ENCODE measurements around the gene GRIN2A. TPM values are rescaled to one million over a fixed set of nuclear protein-coding genes. Genes with fewer than 3 reads are reported as not detected.

Gene GRIN2A
- total RNA-seq, 1 experiment from 2014 or later: 0.14 TPM

GRCh38 chr16:9860876-9861275 is 321.4 kb downstream of the GRIN2A start:
- no peak for DNase-seq (ENCODE audit: low spot score)

DNA sequence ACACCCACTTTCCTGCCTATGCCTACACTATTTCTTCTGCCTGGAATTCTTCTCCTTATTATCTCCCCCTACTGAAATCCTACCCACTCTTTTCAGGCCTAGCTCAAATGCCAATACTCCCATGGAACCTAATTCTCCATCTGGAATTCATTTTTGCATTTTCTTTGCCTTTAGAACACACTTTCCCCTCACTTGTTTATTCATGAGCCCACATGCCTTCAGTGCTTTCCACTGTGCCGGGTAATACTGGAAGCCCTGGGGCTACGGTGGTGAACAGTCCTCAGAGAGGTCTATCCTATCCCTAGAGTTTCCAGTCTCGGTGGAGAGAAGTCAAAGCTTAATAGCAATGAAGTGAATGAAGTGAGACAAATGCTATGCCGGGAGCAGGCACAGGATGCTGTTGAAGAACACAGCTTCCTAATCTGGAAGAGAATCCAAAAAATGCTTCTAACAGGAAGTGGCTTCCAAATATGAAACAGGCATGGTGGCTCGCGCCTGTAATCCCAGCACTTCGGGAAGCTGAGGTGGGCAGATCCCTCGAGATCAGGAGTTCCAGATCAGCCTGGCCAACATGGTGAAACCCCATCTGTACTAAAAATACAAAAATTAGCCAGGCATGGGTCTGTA is 322.4 kb downstream of the GRIN2A start:
- DNase-seq (ENCODE audit: low spot score): no peak

DNA sequence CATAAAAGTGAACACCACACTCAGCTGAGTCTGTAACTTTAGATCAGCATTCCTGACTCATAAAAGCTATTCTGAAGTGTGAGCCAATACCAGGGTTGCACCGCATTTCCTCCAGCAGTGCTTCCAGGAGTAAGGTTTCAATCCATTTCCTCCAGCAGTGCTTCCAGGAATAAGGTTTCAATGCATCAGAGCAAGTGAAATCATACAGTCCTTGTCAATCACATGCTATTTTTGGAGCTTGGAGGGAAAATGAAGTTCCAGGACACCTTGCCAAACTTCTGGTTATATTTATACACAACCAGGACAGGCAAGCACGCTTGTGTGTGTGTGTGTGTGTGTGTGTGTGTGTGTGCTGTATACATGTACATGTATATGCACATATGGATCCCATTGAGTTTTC is 327.6 kb downstream of the GRIN2A start:
- DNase-seq (ENCODE audit: low spot score): no peak

GRCh38 chr16:9852003-9852402 is 330.2 kb downstream of the GRIN2A start:
- no peak for DNase-seq (ENCODE audit: low spot score)

DNA sequence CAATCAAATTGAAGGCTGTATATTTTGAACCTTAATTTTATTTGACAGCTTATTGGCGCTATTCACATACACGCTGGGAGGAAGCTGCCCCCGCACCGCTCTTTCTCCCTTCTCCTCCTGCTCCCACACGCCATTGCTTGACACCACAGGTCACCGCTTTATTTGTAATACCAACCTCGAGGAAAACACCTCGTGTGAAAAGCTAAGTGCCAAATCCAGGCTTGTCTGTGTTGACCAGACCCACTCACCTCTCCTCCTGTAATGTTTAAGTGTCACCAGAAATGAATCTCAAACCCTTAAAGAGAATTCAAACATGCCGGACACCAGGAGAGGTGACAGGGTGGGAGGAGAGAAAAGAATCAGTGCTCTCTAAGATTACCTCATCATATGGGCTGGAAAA is 331.4 kb downstream of the GRIN2A start:
- no peak for DNase-seq (ENCODE audit: low spot score)

DNA sequence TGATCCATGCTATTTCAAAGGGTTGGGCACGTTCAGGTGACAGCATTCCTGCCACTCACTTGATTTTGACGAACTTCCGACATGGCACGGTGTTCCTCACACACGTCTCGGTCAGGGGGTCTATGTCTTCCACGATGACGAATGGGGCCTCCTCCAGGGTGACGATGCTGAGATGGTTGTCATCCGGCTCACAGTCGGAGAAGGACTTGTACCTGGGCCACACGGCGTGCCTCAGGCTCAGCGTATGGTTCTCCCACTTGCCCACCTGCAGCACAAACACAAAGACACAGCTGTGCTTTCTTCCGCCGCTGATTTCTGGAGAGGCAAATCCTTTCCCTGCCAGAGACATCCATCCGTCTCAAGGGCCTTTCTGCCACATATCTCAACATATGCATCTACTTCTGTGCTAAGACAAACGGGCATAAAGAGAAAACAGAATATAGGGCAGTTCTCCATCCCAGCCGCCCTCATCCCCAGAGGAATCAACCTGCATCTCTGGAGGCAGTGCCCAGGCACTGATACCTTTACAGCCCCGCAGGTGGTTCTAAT is 332.5 kb downstream of the GRIN2A start:
- no peak for DNase-seq (ENCODE audit: low spot score)

- DNase-seq (ENCODE audit: low spot score): no peak
Measured at GRCh38 chr16:9847146-9847545, 335.1 kb downstream of the GRIN2A start.

DNA sequence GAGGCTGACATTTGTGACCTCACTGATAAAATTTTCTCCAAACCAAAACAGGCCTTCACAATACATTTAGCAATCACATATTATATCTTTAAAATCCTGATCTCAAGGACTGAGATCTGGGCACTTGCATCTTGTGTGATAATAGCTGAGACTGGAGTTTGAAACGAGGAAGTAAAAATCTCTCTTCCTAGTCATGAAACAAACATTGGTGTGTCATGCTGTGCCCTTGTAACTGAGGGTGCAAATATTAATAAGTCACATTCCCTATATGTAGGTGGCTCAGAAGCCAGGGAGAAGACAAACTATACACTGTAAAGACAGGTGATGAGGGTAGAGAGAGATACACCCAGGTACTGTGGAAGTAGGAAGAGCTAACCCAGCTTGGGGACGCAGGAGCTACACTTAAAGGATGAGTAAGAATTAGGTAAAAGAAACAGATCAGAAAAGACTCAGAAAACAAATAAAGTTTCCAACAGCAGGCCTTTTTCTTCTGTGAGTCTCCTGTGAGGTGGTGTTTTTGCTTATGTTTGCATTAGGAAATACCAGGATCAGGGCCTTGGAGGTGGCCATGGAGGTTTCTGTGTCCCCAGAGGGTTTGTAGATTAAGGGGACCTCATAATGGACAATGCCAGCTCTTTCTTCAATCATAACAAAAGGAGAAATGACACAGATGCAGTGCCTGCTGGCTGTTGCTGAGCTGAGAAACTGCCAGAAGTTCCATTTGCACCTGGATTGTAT is 335.7 kb downstream of the GRIN2A start:
- DNase-seq (ENCODE audit: low spot score): no peak

DNA sequence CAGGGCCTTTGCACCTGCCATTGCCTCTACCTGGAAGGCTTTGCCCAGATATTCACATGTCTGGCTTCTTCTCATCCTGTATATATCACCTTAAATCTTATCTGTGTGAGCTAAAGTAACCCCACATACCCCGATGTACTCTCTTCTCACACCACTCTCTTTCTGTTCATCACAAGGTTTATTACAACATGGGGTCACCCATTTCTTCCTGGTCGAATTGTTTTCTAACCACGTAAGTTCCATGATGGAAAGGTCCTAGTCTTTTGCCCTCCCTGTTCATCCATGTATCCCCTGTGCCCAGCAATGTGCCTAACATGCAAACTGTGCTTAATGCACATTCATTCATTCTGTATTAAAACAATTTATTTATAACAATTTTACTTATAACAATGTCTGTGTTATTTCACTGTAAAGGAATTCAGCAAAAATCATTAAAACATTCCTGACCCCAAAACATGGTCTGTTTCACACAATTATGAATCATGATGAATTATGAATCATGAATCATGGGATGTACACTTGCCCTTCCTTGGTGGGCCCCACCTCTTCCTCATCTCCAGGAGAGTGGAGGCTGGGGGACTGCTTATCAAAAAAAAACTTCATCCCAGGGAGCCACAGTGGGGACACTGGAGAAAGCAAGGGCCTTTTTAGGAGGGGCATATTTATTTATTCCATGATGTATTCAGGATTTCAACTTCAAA is 336.4 kb downstream of the GRIN2A start:
- DNase-seq (ENCODE audit: low spot score): peak; percentile 32

GRCh38 chr16:9844361-9844760 is 337.9 kb downstream of the GRIN2A start:
- no peak for DNase-seq (ENCODE audit: low spot score)

GRCh38 chr16:9843424-9844018 is 338.7 kb downstream of the GRIN2A start:
- no peak for DNase-seq (ENCODE audit: low spot score)

GRCh38 chr16:9840761-9841665 is 341.2 kb downstream of the GRIN2A start:
- no peak for DNase-seq (ENCODE audit: low spot score)

GRCh38 chr16:9837481-9837880 is 344.7 kb downstream of the GRIN2A start:
- DNase-seq (ENCODE audit: low spot score): no peak

- DNase-seq (ENCODE audit: low spot score): no peak
Measured at GRCh38 chr16:9836118-9836736, 346.0 kb downstream of the GRIN2A start.

- DNase-seq (ENCODE audit: low spot score): no peak
Measured at GRCh38 chr16:9827062-9827752, 355.0 kb downstream of the GRIN2A start.

GRCh38 chr16:9826656-9827055 is 355.6 kb downstream of the GRIN2A start:
- no peak for DNase-seq (ENCODE audit: low spot score)

GRCh38 chr16:9824200-9825068 is 357.8 kb downstream of the GRIN2A start:
- DNase-seq (ENCODE audit: low spot score): no peak

DNA sequence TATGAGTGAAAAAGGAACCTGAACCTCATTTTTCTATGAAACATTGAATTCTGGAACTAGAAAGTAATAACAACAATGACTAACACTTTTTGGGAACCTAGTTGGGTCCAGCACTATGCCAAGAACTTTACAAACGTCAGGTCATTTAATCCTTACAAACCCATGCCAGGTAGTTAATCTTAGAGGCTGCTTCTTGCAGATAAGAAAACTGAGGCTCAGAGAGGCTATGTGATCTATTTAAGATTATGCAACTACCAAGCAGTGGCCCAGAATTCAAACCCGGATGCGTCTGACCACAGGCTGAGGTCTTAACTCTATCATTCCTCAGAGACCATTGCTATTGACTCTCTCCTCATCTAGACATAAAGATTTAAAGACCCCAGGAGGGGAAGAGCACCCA is 358.7 kb downstream of the GRIN2A start:
- DNase-seq (ENCODE audit: low spot score): no peak

DNA sequence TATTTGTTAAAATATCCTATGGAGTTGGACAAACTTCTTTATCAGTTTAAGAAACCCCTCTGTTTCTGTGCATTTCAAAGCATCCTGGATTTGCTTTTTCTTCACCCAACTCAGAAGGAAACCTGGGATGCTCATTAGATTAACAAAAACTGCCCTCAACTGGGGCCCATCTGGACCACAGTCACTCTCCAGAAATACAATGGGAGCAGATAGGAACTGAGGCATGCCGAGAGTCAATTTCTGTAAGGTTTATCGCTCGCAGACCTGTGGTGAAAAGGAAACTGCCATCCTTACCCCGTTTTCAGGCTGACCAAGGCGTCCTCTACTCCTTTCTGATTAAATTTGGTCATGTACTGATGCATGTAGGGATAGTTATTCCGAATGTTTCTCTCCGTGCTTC is 360.3 kb downstream of the GRIN2A start:
- DNase-seq (ENCODE audit: low spot score): no peak
